GM23338 (cell line): Measurements from ENCODE around the gene HIF1AN.

Experiments used
- CTCF ChIP-seq, 2 experiments: fragments of 200-600 bp in 1 of 2; sonication (generic) in 1 of 2; conservative IDR thresholded peaks; 2 replicates each; pipeline versions ENCODE4 v1.5.1 to v1.6.1; 2016 to 2017; ENCODE audit warnings: antibody characterized with exemption in 2 of 2, low read depth in 2 of 2, mild to moderate bottlenecking in 2 of 2, moderate library complexity in 1 of 2
- EZH2 ChIP-seq: fragments of 200-600 bp; sonication (generic); IDR thresholded peaks from one replicate; pipeline ENCODE4 v1.8.0; 2017; ENCODE audit warnings: antibody characterized with exemption, mild to moderate bottlenecking, low read depth; ENCODE audit not compliant: unreplicated experiment
- JUNB ChIP-seq: IDR thresholded peaks from one replicate; pipeline ENCODE4 v1.6.1; 2016; ENCODE audit warnings: antibody characterized with exemption; ENCODE audit not compliant: unreplicated experiment
- POLR2AphosphoS5 ChIP-seq: IDR thresholded peaks from 2 replicates; pipeline ENCODE4 v1.6.1; 2016; ENCODE audit warnings: antibody characterized with exemption, low read depth
- STAT1 ChIP-seq: IDR thresholded peaks from one replicate; pipeline ENCODE4 v1.6.1; 2016; ENCODE audit warnings: antibody characterized with exemption; ENCODE audit not compliant: unreplicated experiment

DNA sequence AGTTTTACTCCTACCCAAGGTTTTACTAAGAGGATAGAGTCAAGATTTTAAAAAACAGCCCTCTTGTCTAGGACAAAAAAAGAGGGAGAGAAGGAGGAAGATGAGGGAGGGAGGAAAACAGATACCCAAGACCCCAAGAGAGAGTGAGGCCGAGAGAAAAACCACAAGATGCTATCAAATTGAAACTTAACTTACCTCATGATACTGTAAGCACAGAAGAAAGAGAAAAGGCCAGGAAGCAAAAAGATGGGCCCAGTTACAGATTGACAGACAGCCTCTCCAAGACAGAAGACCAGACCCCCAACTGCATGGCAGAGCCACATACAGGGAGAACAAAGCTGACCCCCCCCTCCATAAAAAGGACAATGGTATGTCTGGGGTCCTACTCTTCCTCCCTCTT, 27.5 kb upstream of the HIF1AN start:
- no peak for TF ChIP-seq CTCF (conservative IDR thresholded peaks at IDR 0.05; ENCODE audit: low read depth in 2 of 2)
- no peak for TF ChIP-seq POLR2AphosphoS5
- TF ChIP-seq JUNB: no peak
- no peak for TF ChIP-seq STAT1
- TF ChIP-seq EZH2: no peak
